VCaP (cell line): Measurements from ENCODE around the gene TMEM184A.

Source experiments
- H3K27ac ChIP-seq: fragments of 450-650 bp; 2 replicates; pipeline ENCODE4 v1.5.1; 2017
- CTCF ChIP-seq: fragments of 450-650 bp; conservative IDR thresholded peaks from 2 replicates; pipeline ENCODE4 v1.5.1; 2017; ENCODE audit warnings: mild to moderate bottlenecking, moderate library complexity

Gene TMEM184A

GRCh38 chr7:1547777-1548437, 8.1 kb downstream of the TMEM184A start:
- TF ChIP-seq CTCF, result no peak
- H3K27ac ChIP-seq, result no peak overlapping the region

- H3K27ac ChIP-seq, result no peak overlapping the region
- no peak for TF ChIP-seq CTCF
Observed at GRCh38 chr7:1546909-1547776, 8.9 kb downstream of the TMEM184A start.

- TF ChIP-seq CTCF, result no peak
- no peak overlapping the region for H3K27ac ChIP-seq
Observed at GRCh38 chr7:1546274-1546908, 9.6 kb downstream of the TMEM184A start.

GRCh38 chr7:1545417-1546246, 10.4 kb downstream of the TMEM184A start:
- 0 out of 2 replicates have a peak, but pooled peaks have one; percentile 10 for TF ChIP-seq CTCF
- H3K27ac ChIP-seq, result no peak overlapping the region

- no peak for TF ChIP-seq CTCF
- no peak overlapping the region for H3K27ac ChIP-seq
Observed at GRCh38 chr7:1544896-1545416, 11.0 kb downstream of the TMEM184A start.

- H3K27ac ChIP-seq, result no peak overlapping the region
- TF ChIP-seq CTCF, result no peak
Observed at GRCh38 chr7:1544178-1544895, 11.7 kb downstream of the TMEM184A start.
